HG02623 (cell line): ENCODE results near the gene CASR.

Experiments
- ATAC-seq: cut with Tn5 transposase; IDR thresholded peaks from one replicate; pipeline ENCODE4 v1.9.1; 2021; ENCODE audit warnings: moderate library complexity; ENCODE audit not compliant: unreplicated experiment

CASR gene

GRCh38 chr3:122255757-122256439, 72.4 kb downstream of the CASR start:
- ATAC-seq, result peak; percentile 65

DNA sequence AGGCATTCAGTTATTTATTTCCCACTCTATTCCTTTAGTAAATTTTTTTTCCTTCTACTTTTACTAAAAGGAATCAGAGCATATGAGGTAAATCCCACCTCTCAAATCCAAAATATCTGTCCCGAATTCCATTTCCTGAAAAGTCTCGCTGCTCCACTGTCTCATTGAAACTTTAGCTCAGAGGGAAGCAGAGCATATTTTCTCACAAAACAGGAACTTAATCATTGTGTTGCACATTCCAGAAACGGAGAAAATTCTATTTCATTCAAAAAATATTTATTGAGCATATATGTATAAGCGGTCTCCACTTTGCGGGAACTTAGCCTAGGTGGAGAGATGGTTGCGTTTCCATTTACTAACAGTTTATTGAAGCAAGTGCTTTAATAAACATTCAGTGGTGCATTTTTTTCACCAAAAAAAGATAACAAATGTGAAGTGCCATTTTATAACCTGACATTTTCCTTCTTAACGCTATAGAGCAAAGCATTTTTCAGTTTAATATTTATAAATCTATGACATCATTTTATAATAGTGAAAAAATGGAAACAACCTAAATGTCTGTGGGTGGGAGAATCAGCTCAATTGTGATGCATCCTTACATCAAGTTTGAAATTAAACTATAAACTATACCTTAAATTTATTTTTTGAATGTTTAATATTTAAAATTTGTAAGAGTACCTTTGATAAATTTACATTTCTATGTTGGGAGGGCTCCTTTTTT, 74.3 kb downstream of the CASR start:
- ATAC-seq, result no peak

DNA sequence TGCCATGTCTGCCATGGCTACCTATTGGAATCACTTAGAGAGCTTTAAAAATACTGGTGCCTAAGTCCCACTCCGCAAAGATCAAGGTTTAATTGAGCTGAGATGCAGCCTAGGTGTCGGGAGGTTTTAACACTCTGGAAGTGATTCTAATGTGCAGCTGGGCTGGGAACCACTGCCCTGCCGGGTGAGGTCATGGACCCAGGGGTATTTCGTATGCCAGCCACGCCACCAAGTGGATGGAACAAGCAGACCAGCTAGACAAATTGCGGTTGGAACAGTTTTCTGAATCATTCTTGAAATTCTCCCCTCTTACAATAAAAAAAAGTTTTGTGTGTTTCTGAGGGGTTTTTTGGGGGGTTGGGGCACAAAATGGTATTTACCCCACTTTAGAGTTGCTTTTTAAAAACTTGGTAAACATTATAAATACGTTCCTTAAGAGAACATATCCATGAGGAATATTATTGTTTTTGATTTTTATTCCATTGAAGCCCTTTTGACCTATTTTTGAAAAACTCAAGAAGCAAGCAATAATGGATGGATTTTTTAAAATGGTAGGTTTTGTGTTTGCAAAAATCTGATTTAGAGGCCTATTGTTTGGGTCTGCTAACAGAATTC, 75.4 kb downstream of the CASR start:
- ATAC-seq, result peak; percentile 87

DNA sequence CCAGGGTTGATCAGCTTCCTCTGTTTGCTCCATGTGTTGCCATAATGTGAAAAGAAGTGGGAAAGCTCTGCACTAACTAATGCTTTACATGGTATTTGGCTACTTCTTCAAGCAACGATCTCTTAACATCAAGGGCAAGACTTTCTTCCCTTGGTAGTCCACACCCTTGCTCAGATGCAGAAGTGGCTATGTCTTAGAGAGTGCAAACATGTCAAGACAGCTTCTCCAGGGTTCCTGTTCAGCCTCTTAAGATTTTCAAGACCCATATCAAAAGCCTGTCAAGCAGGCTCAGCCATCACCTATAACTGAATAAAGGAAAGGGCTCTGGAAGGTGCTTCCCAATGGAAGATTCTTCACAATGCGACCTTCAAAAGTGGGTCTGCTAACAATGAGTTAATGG, 76.7 kb downstream of the CASR start:
- ATAC-seq, result no peak

DNA sequence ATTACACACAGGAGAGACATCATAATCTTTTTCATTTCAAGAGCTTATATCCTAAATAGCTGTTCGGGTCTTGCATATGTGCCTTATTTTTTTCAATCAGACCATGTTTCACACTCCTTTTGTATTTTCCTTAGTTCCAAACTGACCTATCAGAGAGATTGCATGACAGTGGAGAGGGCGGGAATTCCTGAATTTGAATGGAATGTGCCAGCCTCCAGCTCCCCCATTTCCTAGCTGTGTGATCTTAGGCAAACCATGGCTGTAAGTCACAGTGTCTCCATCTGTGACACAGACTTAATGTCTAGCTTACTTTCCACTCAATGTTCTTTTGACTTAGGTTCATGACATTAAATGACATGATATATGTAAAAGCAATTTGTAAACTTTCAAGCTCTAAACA, 79.6 kb downstream of the CASR start:
- ATAC-seq, result no peak

GRCh38 chr3:122263974-122264588, 80.6 kb downstream of the CASR start:
- no peak for ATAC-seq

GRCh38 chr3:122265957-122266356, 82.5 kb downstream of the CASR start:
- no peak for ATAC-seq

DNA sequence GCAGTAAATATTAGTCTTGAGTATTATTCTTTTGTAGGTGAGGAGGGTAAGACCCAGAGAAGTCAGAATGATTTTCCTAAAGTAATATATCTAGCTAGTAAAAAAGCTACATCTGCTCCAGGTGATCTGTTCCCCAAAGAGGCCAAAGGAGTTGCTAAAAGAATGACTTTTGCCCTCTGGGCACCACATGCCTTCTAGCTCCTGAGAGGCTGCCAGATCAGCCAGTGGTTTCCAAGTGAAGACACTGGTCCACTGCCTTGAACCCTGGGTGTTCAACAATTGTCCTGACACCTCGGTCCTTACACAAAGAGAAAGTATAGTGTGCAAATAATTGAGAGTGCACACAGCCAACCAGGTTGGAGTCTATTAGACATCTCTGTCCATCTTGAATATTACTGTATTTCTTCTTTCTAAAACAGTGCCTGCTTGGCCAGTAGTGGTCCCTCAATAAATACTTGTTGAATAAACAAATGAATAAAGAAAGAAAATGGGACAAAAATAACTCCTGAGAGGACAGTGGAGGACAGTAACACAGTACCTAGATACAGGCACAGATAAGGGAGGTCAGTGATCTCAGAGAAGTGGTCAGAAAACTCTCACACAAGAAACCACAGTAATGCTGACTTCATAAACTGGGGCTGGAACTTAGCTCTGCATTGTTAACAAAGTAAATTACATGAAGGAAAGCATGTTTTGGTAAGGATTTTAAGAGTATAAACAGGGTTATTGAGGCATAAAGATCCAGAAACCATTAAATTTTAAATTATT, 85.0 kb downstream of the CASR start:
- ATAC-seq, result no peak

GRCh38 chr3:122269045-122269444, 85.6 kb downstream of the CASR start:
- no peak for ATAC-seq

GRCh38 chr3:122271246-122271898, 87.9 kb downstream of the CASR start:
- no peak for ATAC-seq

DNA sequence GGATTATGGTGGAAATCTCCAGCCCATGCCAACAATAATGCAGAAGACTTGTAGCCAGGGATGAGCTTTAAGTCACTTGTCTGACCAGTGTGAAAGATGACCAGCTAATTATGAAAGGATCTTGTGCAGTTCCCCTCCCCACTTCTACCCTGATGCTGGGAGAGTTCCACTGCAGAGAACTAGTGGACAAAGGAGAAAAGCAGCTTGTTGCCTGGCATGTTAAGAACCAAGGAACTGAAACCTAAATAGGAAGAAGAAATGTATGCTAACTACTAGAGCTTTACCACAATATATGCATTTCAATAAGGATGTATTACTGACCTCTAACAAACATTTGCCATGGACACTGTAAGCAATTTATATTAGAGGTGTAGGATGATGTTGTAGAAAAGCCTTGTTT, 89.4 kb downstream of the CASR start:
- ATAC-seq, result no peak

GRCh38 chr3:122273498-122273897, 90.0 kb downstream of the CASR start:
- no peak for ATAC-seq

- no peak for ATAC-seq
Observed at GRCh38 chr3:122281891-122282290, 98.4 kb downstream of the CASR start.

- ATAC-seq, result no peak
Observed at GRCh38 chr3:122283796-122284445, 100.5 kb downstream of the CASR start.

GRCh38 chr3:122284486-122284885, 101.0 kb downstream of the CASR start:
- no peak for ATAC-seq

DNA sequence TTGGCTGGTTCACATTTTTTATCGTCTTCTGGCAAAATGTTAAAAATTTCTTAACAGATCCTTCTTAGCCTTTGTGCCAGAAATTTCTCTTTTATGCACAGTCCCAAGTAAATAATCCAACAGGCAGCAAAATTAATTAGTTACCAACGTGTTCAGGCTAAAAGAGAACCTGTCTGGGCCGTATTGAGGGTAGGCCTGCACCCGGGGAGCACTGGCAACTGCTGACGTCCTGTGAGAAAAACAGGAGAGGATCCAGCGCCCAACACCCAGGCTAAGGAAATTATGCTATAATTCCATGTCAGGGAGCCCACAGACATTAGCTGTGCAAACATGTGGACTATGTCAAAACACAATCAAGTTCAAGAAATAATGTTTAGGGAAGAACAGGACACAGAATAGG, 110.9 kb downstream of the CASR start:
- no peak for ATAC-seq

GRCh38 chr3:122295266-122296062, 112.0 kb downstream of the CASR start:
- ATAC-seq, result no peak

DNA sequence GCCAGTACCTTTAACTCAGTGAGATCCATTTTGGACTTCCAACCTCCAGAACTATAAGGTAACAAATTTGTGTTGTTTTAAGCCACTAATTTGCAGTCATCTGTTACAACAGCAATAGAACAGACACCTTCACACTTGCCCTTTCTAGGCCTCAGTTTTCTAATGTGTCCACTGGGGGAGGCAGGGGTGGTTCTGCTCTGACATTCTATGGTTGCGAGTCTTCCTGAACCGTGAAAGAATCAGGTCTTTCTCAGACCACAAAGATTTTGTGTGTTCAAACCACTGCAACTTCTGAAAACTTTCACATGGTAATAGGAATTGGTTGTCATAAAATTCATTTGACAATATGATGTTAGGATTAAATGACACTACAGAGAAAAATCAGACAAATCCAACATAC, 114.8 kb downstream of the CASR start:
- ATAC-seq, result peak; percentile 45

- no peak for ATAC-seq
Observed at GRCh38 chr3:122299215-122299614, 115.7 kb downstream of the CASR start.
